Suprapubic skin (tissue), 4 donors: Measurements from ENCODE around the gene DEFB113. TPM values are rescaled to one million over a fixed set of nuclear protein-coding genes. Genes with fewer than 3 reads are reported as not detected.

Experiments used
- DNase-seq, 2 donors: peaks; one replicate each; pipeline ENCODE4 v3.0.0-alpha.2; 2019; ENCODE audit warnings: low spot score in 2 of 2
- H3K27ac ChIP-seq: fragments of 200-600 bp; sonication (generic); one replicate; pipeline ENCODE4 v1.5.1; 2019
- H3K27me3 ChIP-seq: fragments of 200-600 bp; sonication (generic); one replicate; pipeline ENCODE4 v1.5.1; 2019
- H3K36me3 ChIP-seq: fragments of 200-600 bp; sonication (generic); one replicate; pipeline ENCODE4 v1.5.1; 2019
- H3K4me1 ChIP-seq: fragments of 200-600 bp; sonication (generic); one replicate; pipeline ENCODE4 v1.5.1; 2019
- H3K4me3 ChIP-seq: fragments of 200-600 bp; sonication (generic); one replicate; pipeline ENCODE4 v1.5.1; 2019; ENCODE audit warnings: mild to moderate bottlenecking
- H3K9me3 ChIP-seq: fragments of 200-600 bp; sonication (generic); one replicate; pipeline ENCODE4 v1.5.1; 2019
- EP300 ChIP-seq: sonication (generic); formaldehyde crosslinking; IDR thresholded peaks from one replicate; pipeline ENCODE4 v1.6.1; 2017; ENCODE audit warnings: antibody characterized with exemption
- POLR2A ChIP-seq, 2 donors: fragments of 450-650 bp; IDR thresholded peaks; one replicate each; pipeline ENCODE4 v1.6.1; 2017; ENCODE audit warnings: antibody characterized with exemption in 2 of 2, mild to moderate bottlenecking in 2 of 2, moderate library complexity in 2 of 2
- POLR2AphosphoS5 ChIP-seq, 3 donors: sonication (generic); formaldehyde crosslinking; IDR thresholded peaks; one replicate each; pipeline ENCODE4 v1.6.1; 2017; ENCODE audit warnings: antibody characterized with exemption in 3 of 3
- WGBS: methylation state at CpG from one replicate; pipeline ENCODE4 v1.1.5; 2018; 5-methylcytosine and 5-hydroxymethylcytosine counted together
- total RNA-seq, 4 donors: library from RNA; depleted of rRNA; stranded (reverse); fragments of >200 nt; gene quantifications; one replicate each; pipeline ENCODE4 v1.1.0, GENCODE V29; 2016
- TF ChIP-seq, protein P1 (sequence below), 2 donors: fragments of 200-600 bp in 1 of 2; fragments of 450-650 bp in 1 of 2; sonication (generic) in 1 of 2; IDR thresholded peaks; one replicate each; pipeline ENCODE4 v1.5.1; 2016 to 2019; ENCODE audit warnings: antibody characterized with exemption in 2 of 2, mild to moderate bottlenecking in 1 of 2, moderate library complexity in 1 of 2

Gene DEFB113
- total RNA-seq, 4 donors from 2014 or later, result not detected

DNA sequence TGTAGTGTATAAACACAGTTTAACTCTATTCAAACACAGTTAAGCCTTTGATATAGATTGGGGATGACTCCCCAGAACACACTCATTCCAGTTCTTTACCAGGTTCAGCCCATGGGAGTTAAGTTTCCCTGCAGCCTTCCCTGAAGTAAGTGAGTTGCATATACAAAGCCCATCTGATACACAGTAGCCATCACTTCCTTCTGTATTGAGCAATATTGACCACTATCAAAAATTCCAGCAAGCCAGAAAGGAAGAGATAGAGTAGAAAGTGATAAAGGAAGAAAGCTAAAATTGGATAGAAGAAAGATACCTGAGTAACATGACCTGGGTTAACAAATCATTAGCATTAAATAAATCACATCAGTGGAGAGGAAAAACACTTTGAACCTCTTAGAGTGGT lies 40.1 kb downstream of the DEFB113 start:
- no peak overlapping the region for H3K4me3 ChIP-seq
- no peak overlapping the region for H3K27ac ChIP-seq
- peaks cover 3% of the 10 kb centered on the region for H3K27me3 ChIP-seq
- H3K4me1 ChIP-seq, result no peaks in the 10 kb centered on the region
- no peak for TF ChIP-seq POLR2A (IDR thresholded peaks at IDR 0.05)
- no peak for TF ChIP-seq EP300
- TF ChIP-seq, protein P1, sequence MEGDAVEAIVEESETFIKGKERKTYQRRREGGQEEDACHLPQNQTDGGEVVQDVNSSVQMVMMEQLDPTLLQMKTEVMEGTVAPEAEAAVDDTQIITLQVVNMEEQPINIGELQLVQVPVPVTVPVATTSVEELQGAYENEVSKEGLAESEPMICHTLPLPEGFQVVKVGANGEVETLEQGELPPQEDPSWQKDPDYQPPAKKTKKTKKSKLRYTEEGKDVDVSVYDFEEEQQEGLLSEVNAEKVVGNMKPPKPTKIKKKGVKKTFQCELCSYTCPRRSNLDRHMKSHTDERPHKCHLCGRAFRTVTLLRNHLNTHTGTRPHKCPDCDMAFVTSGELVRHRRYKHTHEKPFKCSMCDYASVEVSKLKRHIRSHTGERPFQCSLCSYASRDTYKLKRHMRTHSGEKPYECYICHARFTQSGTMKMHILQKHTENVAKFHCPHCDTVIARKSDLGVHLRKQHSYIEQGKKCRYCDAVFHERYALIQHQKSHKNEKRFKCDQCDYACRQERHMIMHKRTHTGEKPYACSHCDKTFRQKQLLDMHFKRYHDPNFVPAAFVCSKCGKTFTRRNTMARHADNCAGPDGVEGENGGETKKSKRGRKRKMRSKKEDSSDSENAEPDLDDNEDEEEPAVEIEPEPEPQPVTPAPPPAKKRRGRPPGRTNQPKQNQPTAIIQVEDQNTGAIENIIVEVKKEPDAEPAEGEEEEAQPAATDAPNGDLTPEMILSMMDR (IDR thresholded peaks at IDR 0.05), result no peak
- no peak for TF ChIP-seq POLR2AphosphoS5 (IDR thresholded peaks at IDR 0.05)
- H3K9me3 ChIP-seq, result no peaks in the 10 kb centered on the region
- H3K36me3 ChIP-seq, result no peaks in the 10 kb centered on the region
- DNase-seq, result no peak

- 51% methylated on average over 3 of the region's 3 CpGs for WGBS
- no peak for DNase-seq
Measured at GRCh38 chr6:49923826-49924225, 45.6 kb downstream of the DEFB113 start.

DNA sequence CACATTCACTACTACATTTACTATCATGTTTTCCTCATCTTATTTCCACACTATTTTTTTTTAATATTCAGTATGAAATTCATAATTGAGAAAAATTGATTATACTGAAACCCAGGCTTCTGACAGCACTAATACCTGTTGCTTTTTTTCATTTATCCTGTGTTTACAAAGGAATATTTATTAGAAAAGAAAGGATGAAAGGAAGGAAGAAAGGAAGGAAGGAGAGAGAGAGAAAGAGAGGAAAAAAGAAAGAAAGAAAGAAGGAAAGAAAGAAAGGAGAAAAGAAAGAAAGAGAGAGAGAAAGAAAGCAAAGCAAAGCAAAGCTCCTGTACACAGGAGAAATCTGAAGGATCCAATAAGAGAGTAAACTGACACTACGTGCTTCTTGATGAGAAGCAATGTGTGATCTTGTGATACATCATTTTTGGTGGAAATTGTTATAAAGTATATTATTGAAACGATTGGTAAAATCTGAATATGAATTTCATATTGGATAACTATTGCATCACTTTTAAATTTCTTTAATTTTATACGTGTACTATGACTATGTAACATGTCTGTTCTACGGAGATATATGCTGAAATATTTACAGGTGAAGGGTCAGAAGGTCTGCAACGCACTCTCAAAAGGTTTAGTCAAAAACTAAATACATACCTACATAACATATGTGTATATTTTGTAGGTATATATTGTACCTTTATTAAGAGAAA lies 49.3 kb downstream of the DEFB113 start:
- no peak overlapping the region for H3K4me3 ChIP-seq
- no peaks in the 10 kb centered on the region for H3K27me3 ChIP-seq
- H3K4me1 ChIP-seq, result no peaks in the 10 kb centered on the region
- no peak overlapping the region for H3K27ac ChIP-seq
- no peaks in the 10 kb centered on the region for H3K36me3 ChIP-seq
- no peak for DNase-seq
- 88% methylated on average over 5 of the region's 5 CpGs for WGBS
- H3K9me3 ChIP-seq, result no peaks in the 10 kb centered on the region
- no peak for TF ChIP-seq POLR2AphosphoS5 (IDR thresholded peaks at IDR 0.05)
- TF ChIP-seq, protein P1 (IDR thresholded peaks at IDR 0.05), result no peak
- TF ChIP-seq EP300, result no peak

More at GRCh38 chr6:49923826-49924225, 45.6 kb downstream of the DEFB113 start:
- TF ChIP-seq POLR2A (IDR thresholded peaks at IDR 0.05), result no peak
- TF ChIP-seq POLR2AphosphoS5 (IDR thresholded peaks at IDR 0.05), result no peak
- TF ChIP-seq, protein P1 (IDR thresholded peaks at IDR 0.05), result no peak
- no peak for TF ChIP-seq EP300
- H3K36me3 ChIP-seq, result no peaks in the 10 kb centered on the region
- H3K4me3 ChIP-seq, result no peak overlapping the region
- no peaks in the 10 kb centered on the region for H3K27me3 ChIP-seq
- H3K4me1 ChIP-seq, result no peaks in the 10 kb centered on the region
- no peaks in the 10 kb centered on the region for H3K9me3 ChIP-seq
- no peak overlapping the region for H3K27ac ChIP-seq

DNA sequence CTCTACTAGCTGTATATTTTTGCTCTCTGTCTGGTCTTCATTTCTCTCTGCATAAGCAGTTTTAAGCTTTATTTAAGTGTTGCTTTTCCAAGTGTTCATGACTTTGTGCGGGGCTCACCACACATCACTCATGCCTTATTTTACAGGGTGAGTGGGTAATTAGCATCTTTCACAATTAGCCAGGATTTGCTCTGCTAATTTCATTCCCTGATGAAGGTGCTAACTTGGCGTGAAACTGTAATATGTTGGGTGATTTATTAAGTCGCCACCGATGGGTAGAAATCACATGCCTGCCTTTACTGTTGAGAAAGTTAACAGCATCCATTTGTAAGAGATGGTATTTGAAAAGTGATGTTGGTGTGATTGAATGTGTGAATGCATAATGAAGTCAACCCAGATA lies 50.2 kb downstream of the DEFB113 start:
- H3K36me3 ChIP-seq, result no peaks in the 10 kb centered on the region
- H3K27ac ChIP-seq, result no peak overlapping the region
- H3K4me3 ChIP-seq, result no peak overlapping the region
- WGBS, result 67% methylated on average over 4 of the region's 4 CpGs
- no peak for DNase-seq
- H3K27me3 ChIP-seq, result no peaks in the 10 kb centered on the region
- H3K9me3 ChIP-seq, result no peaks in the 10 kb centered on the region
- H3K4me1 ChIP-seq, result peaks cover 2% of the 10 kb centered on the region
- TF ChIP-seq POLR2AphosphoS5 (IDR thresholded peaks at IDR 0.05), result no peak
- TF ChIP-seq, protein P1 (IDR thresholded peaks at IDR 0.05), result no peak
- TF ChIP-seq EP300, result no peak
- no peak for TF ChIP-seq POLR2A (IDR thresholded peaks at IDR 0.05)

DNA sequence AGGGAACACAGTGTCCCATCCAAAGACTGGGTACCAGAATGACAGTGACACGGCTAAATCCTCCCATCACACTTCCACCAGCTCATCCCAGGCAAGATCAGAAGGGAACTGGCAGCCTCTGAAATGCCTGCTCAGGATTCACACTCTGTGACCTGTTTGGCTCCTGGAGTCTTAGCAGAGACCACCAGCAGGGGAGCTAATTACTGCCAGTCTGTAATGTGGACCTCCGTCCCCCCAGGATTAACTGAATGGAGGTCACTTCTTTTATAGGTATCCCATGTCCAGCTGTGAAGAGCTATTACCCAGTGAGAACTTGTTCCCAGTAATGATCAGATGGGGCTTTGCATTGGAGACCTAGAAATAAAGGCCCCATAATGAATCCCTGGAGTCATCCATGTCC lies 50.6 kb downstream of the DEFB113 start:
- 67% methylated on average over 2 of the region's 2 CpGs for WGBS
- Histone ChIP-seq H3K4me3 (no peak overlapping the region), H3K27me3 (no peaks in the 10 kb centered on the region), H3K36me3 (no peaks in the 10 kb centered on the region), H3K4me1 (peaks cover 3% of the 10 kb centered on the region), H3K27ac (no peak overlapping the region), H3K9me3 (no peaks in the 10 kb centered on the region)
- TF ChIP-seq EP300 (no peak), POLR2A (IDR thresholded peaks at IDR 0.05) (no peak), POLR2AphosphoS5 (IDR thresholded peaks at IDR 0.05) (no peak)
- TF ChIP-seq, protein P1 (IDR thresholded peaks at IDR 0.05), result no peak
- no peak for DNase-seq

Other genes with a start within 250 kb of the DEFB113 start
- 10 to 100 TPM in 2 of 4 donors, 1 to 10 TPM in 2; 5.1 to 22.7 (median 12.0) TPM for gene CRISP3, start 225.2 kb downstream of the DEFB113 start, total RNA-seq
- not detected for gene PGK2, start 182.3 kb downstream of the DEFB113 start, total RNA-seq
- gene CRISP1, start 103.1 kb downstream of the DEFB113 start, total RNA-seq, result not detected
- gene DEFB114, start 5.5 kb downstream of the DEFB113 start, total RNA-seq, result not detected
- not detected for gene DEFB110, start 52.4 kb upstream of the DEFB113 start, total RNA-seq
- gene DEFB112, start 80.3 kb upstream of the DEFB113 start, total RNA-seq, result not detected